ENCODE results near the gene ZNF3. TPM values are rescaled to one million over a fixed set of nuclear protein-coding genes. Genes with fewer than 3 reads are reported as not detected.

Gene ZNF3
- total and polyA plus RNA-seq, 9 of the 15 experiments (the other 6 are each of a cell fraction or from before 2014, with no cell fraction given), result 30.0 to 64.9 (median 51.5) TPM

GRCh38 chr7:100119072-100119969, 37.8 kb upstream of the ZNF3 start, which contains the start of the genes CNPY4 and TAF6 (continued):
- no peak for TF ChIP-seq CUX1 (CRISPR knock-in tag; IDR thresholded peaks at IDR 0.05)
